Vagina (tissue), 2 donors: ENCODE data around the gene CCL4.

Experiments
- POLR2A ChIP-seq, 2 donors: fragments of 450-650 bp; IDR thresholded peaks; one replicate each; pipeline ENCODE4 v1.6.1; 2017; ENCODE audit warnings: antibody characterized with exemption in 2 of 2, mild to moderate bottlenecking in 2 of 2, moderate library complexity in 2 of 2
- POLR2AphosphoS5 ChIP-seq, 2 donors: sonication (generic); formaldehyde crosslinking; IDR thresholded peaks; one replicate each; pipeline ENCODE4 v1.9.0; 2017; ENCODE audit warnings: antibody characterized with exemption in 2 of 2, mild to moderate bottlenecking in 2 of 2, low read depth in 1 of 2; ENCODE audit not compliant: insufficient read depth in 1 of 2
- TF ChIP-seq, protein P1 (sequence below), 3 experiments: fragments of 450-650 bp in 2 of 3; fragments of 200-600 bp in 1 of 3; sonication (generic) in 1 of 3; IDR thresholded peaks; one replicate each; pipeline ENCODE4 v1.5.1; 2017 to 2019; ENCODE audit warnings: antibody characterized with exemption in 3 of 3, mild to moderate bottlenecking in 2 of 3, moderate library complexity in 2 of 3

DNA sequence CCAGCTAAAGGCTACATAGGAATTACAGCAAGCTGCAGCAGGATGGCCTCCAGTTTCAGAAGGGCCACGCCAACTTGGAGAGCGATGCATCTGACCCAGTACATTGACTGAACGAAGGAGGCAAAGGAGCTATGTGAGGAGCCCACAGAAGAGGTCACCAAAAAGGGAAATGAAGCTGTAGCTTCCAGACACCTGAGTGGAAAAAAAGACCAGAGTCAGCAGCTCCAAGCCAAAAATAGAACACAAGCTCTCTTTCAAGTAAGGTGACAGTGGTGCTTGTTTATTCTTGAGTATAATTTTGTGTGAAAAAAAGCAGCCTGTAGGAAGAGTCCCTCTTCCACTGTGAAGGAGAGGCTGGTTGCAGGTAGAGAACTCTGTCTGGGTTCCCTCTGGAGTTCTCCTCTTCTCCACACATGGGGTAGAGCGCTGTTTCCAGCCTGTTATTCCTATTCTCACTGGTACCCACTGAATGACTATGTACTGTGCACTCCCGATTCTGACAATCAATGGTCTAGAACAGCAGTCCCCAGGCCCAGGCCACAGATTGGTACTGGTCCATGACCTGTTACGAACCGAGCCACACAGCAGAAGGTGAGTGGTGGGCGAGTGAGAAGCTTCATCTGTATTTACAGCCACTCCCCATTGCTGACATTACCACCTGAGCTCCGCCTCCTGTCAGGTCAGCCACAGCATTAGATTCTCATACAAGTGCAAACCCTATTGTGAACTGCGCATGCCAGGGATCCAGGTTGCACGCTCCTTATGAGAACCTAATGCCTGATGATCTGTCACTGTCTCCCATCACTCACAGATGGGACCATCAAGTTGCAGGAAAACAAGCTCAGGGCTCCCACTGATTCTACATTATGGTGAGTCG, 15.1 kb downstream of the CCL4 start:
- TF ChIP-seq, protein P1, sequence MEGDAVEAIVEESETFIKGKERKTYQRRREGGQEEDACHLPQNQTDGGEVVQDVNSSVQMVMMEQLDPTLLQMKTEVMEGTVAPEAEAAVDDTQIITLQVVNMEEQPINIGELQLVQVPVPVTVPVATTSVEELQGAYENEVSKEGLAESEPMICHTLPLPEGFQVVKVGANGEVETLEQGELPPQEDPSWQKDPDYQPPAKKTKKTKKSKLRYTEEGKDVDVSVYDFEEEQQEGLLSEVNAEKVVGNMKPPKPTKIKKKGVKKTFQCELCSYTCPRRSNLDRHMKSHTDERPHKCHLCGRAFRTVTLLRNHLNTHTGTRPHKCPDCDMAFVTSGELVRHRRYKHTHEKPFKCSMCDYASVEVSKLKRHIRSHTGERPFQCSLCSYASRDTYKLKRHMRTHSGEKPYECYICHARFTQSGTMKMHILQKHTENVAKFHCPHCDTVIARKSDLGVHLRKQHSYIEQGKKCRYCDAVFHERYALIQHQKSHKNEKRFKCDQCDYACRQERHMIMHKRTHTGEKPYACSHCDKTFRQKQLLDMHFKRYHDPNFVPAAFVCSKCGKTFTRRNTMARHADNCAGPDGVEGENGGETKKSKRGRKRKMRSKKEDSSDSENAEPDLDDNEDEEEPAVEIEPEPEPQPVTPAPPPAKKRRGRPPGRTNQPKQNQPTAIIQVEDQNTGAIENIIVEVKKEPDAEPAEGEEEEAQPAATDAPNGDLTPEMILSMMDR (IDR thresholded peaks at IDR 0.05), result no peak
- TF ChIP-seq POLR2A (IDR thresholded peaks at IDR 0.05), result no peak
- TF ChIP-seq POLR2AphosphoS5 (IDR thresholded peaks at IDR 0.05; ENCODE audit: insufficient read depth in 1 of 2, low read depth in 1 of 2), result no peak
